ENCODE results near the gene CLUH. TPM values are rescaled to one million over a fixed set of nuclear protein-coding genes. Genes with fewer than 3 reads are reported as not detected.
"Not testable (repeated sequence)": the region's sequence is repeated elsewhere in the genome, so short reads cannot be mapped to it uniquely, and the experiment has no call there.

The CLUH gene
- total RNA-seq, 1 donor from 2014 or later, result 58.1 TPM

GRCh38 chr17:2684549-2684948 lies 27.0 kb downstream of the CLUH start:
- peak in 1 of 2 donors; percentile 53 for DNase-seq (ENCODE audit: low spot score in 2 of 2)

GRCh38 chr17:2683912-2684311 lies 27.7 kb downstream of the CLUH start:
- H3K9me3 ChIP-seq, result no peaks in the 10 kb centered on the region
- H3K36me3 ChIP-seq, result peaks cover 36 to 41% of the 10 kb centered on the region in 2 donors
- no peak overlapping the region for H3K4me3 ChIP-seq
- peak in 1 of 2 donors; percentile 30 for DNase-seq (ENCODE audit: low spot score in 2 of 2)
- H3K27ac ChIP-seq, result no peak overlapping the region
- intact Hi-C loops (cut with DNase I), result no loop called here
- no peak for TF ChIP-seq CTCF (IDR thresholded peaks at IDR 0.05)
- peaks cover 0 to 8% of the 10 kb centered on the region in 2 donors for H3K4me1 ChIP-seq
- H3K27me3 ChIP-seq, result no peaks in the 10 kb centered on the region

More at GRCh38 chr17:2684549-2684948, 27.0 kb downstream of the CLUH start:
- no peak overlapping the region for H3K4me3 ChIP-seq
- H3K27ac ChIP-seq, result no peak overlapping the region
- intact Hi-C loops (cut with DNase I), result no loop called here
- no peaks in the 10 kb centered on the region for H3K9me3 ChIP-seq
- H3K4me1 ChIP-seq, result peaks cover 0 to 8% of the 10 kb centered on the region in 2 donors
- H3K27me3 ChIP-seq, result no peaks in the 10 kb centered on the region
- no peak for TF ChIP-seq CTCF (IDR thresholded peaks at IDR 0.05)
- H3K36me3 ChIP-seq, result peaks cover 35 to 40% of the 10 kb centered on the region in 2 donors

GRCh38 chr17:2682176-2682938 lies 29.2 kb downstream of the CLUH start:
- Histone ChIP-seq H3K27me3 (no peaks in the 10 kb centered on the region), H3K36me3 (peaks cover 44 to 55% of the 10 kb centered on the region in 2 donors), H3K4me1 (peaks cover 0 to 5% of the 10 kb centered on the region in 2 donors), H3K27ac (no peak overlapping the region), H3K9me3 (no peaks in the 10 kb centered on the region), H3K4me3 (no peak overlapping the region)
- DNase-seq (ENCODE audit: low spot score in 2 of 2), result no peak
- intact Hi-C loops (cut with DNase I), result no loop called here
- TF ChIP-seq CTCF (IDR thresholded peaks at IDR 0.05), result no peak

GRCh38 chr17:2681650-2682049 lies 29.9 kb downstream of the CLUH start:
- H3K4me3 ChIP-seq, result no peak overlapping the region
- H3K36me3 ChIP-seq, result peaks cover 44 to 60% of the 10 kb centered on the region in 2 donors
- intact Hi-C loops (cut with DNase I), result no loop called here
- no peak for DNase-seq (ENCODE audit: low spot score in 2 of 2)
- H3K9me3 ChIP-seq, result no peaks in the 10 kb centered on the region
- H3K27me3 ChIP-seq, result no peaks in the 10 kb centered on the region
- no peaks in the 10 kb centered on the region for H3K4me1 ChIP-seq
- TF ChIP-seq CTCF (IDR thresholded peaks at IDR 0.05), result no peak
- H3K27ac ChIP-seq, result no peak overlapping the region

- Histone ChIP-seq H3K27ac (no peak overlapping the region), H3K27me3 (no peaks in the 10 kb centered on the region), H3K36me3 (peaks cover 44 to 60% of the 10 kb centered on the region in 2 donors), H3K4me3 (no peak overlapping the region), H3K4me1 (no peaks in the 10 kb centered on the region), H3K9me3 (no peaks in the 10 kb centered on the region)
- TF ChIP-seq CTCF (IDR thresholded peaks at IDR 0.05), result no peak
- intact Hi-C loops (cut with DNase I), result no loop called here
- DNase-seq (ENCODE audit: low spot score in 2 of 2), result peak in 1 of 2 donors; percentile 25
These were observed 30.6 kb downstream of the CLUH start for GRCh38 chr17:2680961-2681360.

- H3K36me3 ChIP-seq, result peaks cover 52 to 63% of the 10 kb centered on the region in 2 donors
- not testable (repeated sequence) for H3K27ac ChIP-seq; DNase-seq (ENCODE audit: low spot score in 2 of 2)
These were observed 32.3 kb downstream of the CLUH start for GRCh38 chr17:2679247-2679646.

More at GRCh38 chr17:2679247-2679646, 32.3 kb downstream of the CLUH start:
- intact Hi-C loops (cut with DNase I), result loop anchor here (10.0 kb wide), 1 partner anchor 164 kb away; the partner anchor contains the start of gene METTL16
- H3K27me3 ChIP-seq, H3K4me3 ChIP-seq, H3K9me3 ChIP-seq, H3K4me1 ChIP-seq: not testable (repeated sequence)

Data from ascending aorta (tissue), 2 donors.